Brain microvascular endothelial cell (primary cell): ENCODE data around the gene CISD3.

ENCODE experiments used
- DNase-seq: peaks from one replicate; pipeline ENCODE4 v3.0.0-alpha.2; 2020
- H3K27ac ChIP-seq: fragments of 250-450 bp; sonication (Bioruptor Pico); 2 replicates; pipeline ENCODE4 v1.5.1; 2020; ENCODE audit warnings: mild to moderate bottlenecking, moderate library complexity
- H3K27me3 ChIP-seq: fragments of 250-450 bp; sonication (Bioruptor Pico); replicated peaks from 2 replicates; pipeline ENCODE4 v1.5.1; 2020; ENCODE audit warnings: mild to moderate bottlenecking
- H3K36me3 ChIP-seq: fragments of 250-450 bp; sonication (Bioruptor Pico); replicated peaks from 2 replicates; pipeline ENCODE4 v1.5.1; 2020; ENCODE audit warnings: mild to moderate bottlenecking
- H3K4me3 ChIP-seq: 2 replicates; pipeline ENCODE4 v1.5.1; 2011; ENCODE audit warnings: low read depth, mild to moderate bottlenecking, control low read depth, low read length, moderate library complexity
- in situ Hi-C: cut with HindIII; loops from 2 replicates; pipeline ENCODE4 v1.10.0; 2017; ENCODE audit warnings: low sequenced_read_pairs, low pct_ligation_motif_present
- TF ChIP-seq, protein P1 (sequence below): IDR thresholded peaks from 2 replicates; pipeline ENCODE4 v1.5.1; 2011; ENCODE audit warnings: low read depth, mild to moderate bottlenecking, moderate library complexity, low read length, control low read depth, inconsistent platforms; ENCODE audit errors: missing control alignments

The CISD3 gene

DNA sequence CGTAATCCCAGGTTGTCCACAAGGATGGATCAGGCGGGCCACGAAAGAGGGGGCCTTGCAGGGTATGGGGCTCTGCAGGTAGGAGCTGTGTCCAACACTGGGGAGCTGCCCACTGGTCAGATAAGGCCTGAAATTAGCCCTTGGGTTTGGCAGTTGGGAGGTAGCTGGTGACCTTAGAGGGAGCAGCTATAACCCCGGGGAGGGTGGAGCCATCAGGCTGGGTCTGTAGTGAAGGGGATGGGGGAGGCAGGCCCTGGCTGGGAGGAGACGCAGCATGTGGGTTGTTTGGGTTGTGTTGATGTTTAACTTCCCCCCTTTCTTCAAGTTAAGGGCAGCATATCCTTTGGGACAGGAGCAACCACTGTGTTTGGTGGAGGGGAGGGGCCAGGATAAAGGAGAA, 19.2 kb upstream of the CISD3 start:
- DNase-seq: no peak
- Histone ChIP-seq H3K27ac (no peak overlapping the region), H3K4me3 (no peak overlapping the region), H3K27me3 (no peaks in the 10 kb centered on the region), H3K36me3 (peaks cover 25% of the 10 kb centered on the region)
- in situ Hi-C loops: no loop called here
- TF ChIP-seq, protein P1, sequence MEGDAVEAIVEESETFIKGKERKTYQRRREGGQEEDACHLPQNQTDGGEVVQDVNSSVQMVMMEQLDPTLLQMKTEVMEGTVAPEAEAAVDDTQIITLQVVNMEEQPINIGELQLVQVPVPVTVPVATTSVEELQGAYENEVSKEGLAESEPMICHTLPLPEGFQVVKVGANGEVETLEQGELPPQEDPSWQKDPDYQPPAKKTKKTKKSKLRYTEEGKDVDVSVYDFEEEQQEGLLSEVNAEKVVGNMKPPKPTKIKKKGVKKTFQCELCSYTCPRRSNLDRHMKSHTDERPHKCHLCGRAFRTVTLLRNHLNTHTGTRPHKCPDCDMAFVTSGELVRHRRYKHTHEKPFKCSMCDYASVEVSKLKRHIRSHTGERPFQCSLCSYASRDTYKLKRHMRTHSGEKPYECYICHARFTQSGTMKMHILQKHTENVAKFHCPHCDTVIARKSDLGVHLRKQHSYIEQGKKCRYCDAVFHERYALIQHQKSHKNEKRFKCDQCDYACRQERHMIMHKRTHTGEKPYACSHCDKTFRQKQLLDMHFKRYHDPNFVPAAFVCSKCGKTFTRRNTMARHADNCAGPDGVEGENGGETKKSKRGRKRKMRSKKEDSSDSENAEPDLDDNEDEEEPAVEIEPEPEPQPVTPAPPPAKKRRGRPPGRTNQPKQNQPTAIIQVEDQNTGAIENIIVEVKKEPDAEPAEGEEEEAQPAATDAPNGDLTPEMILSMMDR: no peak

GRCh38 chr17:38711792-38712571, 18.2 kb upstream of the CISD3 start:
- no peaks in the 10 kb centered on the region for H3K27me3 ChIP-seq
- H3K36me3 ChIP-seq: peaks cover 29% of the 10 kb centered on the region
- in situ Hi-C loops: no loop called here
- TF ChIP-seq, protein P1: no peak
- H3K4me3 ChIP-seq: no peak overlapping the region
- DNase-seq: no peak
- H3K27ac ChIP-seq: no peak overlapping the region

DNA sequence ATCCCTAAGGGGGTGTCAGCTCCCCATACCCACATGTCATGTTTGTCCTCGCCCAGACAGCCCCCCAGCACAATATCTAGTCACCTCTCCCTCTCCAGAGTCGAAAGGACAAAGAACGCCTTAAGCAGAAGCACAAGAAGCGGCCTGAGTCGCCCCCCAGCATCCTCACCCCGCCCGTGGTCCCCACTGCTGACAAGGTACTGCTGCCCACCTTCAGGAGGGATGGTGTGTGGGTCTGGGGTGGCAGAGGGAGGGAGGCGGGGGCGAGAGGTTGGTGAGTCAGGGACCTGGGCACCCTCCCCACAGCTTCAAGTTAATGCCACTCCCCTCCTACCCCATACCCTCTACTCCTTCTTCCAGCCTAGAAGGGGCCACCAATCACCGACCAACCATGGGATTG, 17.5 kb upstream of the CISD3 start:
- Histone ChIP-seq H3K36me3 (peaks cover 31% of the 10 kb centered on the region), H3K4me3 (no peak overlapping the region), H3K27me3 (no peaks in the 10 kb centered on the region), H3K27ac (no peak overlapping the region)
- in situ Hi-C loops: no loop called here
- TF ChIP-seq, protein P1: no peak
- DNase-seq: no peak

- Histone ChIP-seq H3K4me3 (no peak overlapping the region), H3K27me3 (no peaks in the 10 kb centered on the region), H3K36me3 (peaks cover 31% of the 10 kb centered on the region), H3K27ac (no peak overlapping the region)
- in situ Hi-C loops: no loop called here
- TF ChIP-seq, protein P1: no peak
- no peak for DNase-seq
These were observed 16.6 kb upstream of the CISD3 start for GRCh38 chr17:38713456-38714075.

GRCh38 chr17:38715216-38715943, 14.8 kb upstream of the CISD3 start:
- Histone ChIP-seq H3K27me3 (no peaks in the 10 kb centered on the region), H3K27ac (no peak overlapping the region), H3K4me3 (no peak overlapping the region), H3K36me3 (peaks cover 31% of the 10 kb centered on the region)
- DNase-seq: no peak
- in situ Hi-C loops: no loop called here
- TF ChIP-seq, protein P1: no peak
